Activated T-helper 2 cell treated with anti-CD3 and anti-CD28 coated beads, Interferon-gamma antibody, Interleukin-2, Interleukin-4, amounts not matched to agents 10 μg/mL and 5 μg/mL and 100 μg/mL, durations not matched to agents 14 hours and 24 hours and 36 hours (primary cell): ENCODE data around the gene GNG14. TPM values are rescaled to one million over a fixed set of nuclear protein-coding genes. Genes with fewer than 3 reads are reported as not detected.
"Not testable (repeated sequence)": the region's sequence is repeated elsewhere in the genome, so short reads cannot be mapped to it uniquely, and the experiment has no call there.

Experiments used
- DNase-seq: peaks from one replicate; pipeline ENCODE4 v3.0.0; 2021; ENCODE audit warnings: low spot score
- H3K27ac Mint-ChIP-seq: one replicate; pipeline ENCODE4 v1.8.0; 2021; ENCODE audit warnings: mixed read lengths
- H3K27me3 Mint-ChIP-seq: one replicate; pipeline ENCODE4 v1.8.0; 2021; ENCODE audit warnings: low read depth, mixed read lengths
- H3K36me3 Mint-ChIP-seq: one replicate; pipeline ENCODE4 v1.8.0; 2021; ENCODE audit warnings: low read depth, mixed read lengths
- H3K4me1 Mint-ChIP-seq: one replicate; pipeline ENCODE4 v1.8.0; 2021; ENCODE audit warnings: low read depth, mixed read lengths
- H3K4me3 Mint-ChIP-seq: one replicate; pipeline ENCODE4 v1.8.0; 2021; ENCODE audit warnings: low read depth, mild to moderate bottlenecking, moderate library complexity, mixed read lengths
- H3K9me3 Mint-ChIP-seq: one replicate; pipeline ENCODE4 v1.8.0; 2021; ENCODE audit warnings: mixed read lengths
- intact Hi-C: fragments of 100-400 bp; cut with micrococcal nuclease; formaldehyde crosslinking; loops from one replicate; pipeline ENCODE4 v1.15.1; 2023
- total RNA-seq: library from RNA; stranded (reverse); gene quantifications from 2 replicates; pipeline ENCODE4 v1.2.3, GENCODE V29; 2022

GNG14 gene
- total RNA-seq, 1 donor from 2014 or later, result not detected

DNA sequence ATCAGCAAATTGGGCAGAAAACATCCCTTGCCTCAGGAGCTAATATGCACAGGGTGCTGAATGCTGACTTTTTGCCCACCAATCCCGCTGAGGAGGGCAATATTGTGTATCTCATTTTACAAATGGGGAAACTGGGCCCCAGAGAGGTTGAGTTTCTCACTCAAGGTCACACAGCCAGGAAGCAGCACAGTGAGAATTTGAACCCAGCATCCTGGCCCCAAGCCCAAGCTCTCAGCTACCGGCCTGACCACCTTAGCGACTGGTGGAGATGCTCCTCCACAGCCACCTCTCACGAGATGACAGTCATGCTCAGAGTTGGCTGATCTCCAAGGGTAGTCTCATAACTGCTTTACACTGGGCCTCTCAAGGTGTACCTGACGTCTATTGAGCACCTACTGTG, 5.2 kb downstream of the GNG14 start:
- DNase-seq, result no peak
- H3K27me3 Mint-ChIP-seq, result no peaks in the 10 kb centered on the region
- H3K4me3 Mint-ChIP-seq, result no peak overlapping the region
- H3K4me1 Mint-ChIP-seq, result peaks cover 2% of the 10 kb centered on the region
- H3K9me3 Mint-ChIP-seq, result no peaks in the 10 kb centered on the region
- H3K27ac Mint-ChIP-seq, result no peak overlapping the region
- intact Hi-C loops, result no loop called here
- peaks cover 4% of the 10 kb centered on the region for H3K36me3 Mint-ChIP-seq

DNA sequence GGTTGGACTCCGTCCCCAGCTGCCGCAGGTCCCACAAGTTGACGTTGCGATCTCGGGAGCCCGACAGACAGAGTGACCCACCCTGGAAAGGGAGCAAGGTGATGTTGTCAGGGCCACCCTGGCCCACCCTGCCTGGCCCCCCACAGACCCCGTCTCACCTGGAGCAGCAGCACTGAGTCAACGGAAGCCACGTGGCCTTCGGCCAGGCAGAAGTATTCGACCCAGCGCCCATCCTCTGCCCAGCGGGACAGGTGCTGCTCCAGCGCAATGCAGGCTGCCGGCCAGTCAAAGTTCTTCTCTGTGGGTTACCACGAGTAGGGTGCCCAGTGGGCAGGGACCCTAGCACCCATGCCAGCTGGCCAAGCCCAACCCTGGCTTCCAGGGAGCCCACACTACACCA, 6.8 kb downstream of the GNG14 start:
- Mint-ChIP-seq H3K36me3 (peaks cover 12% of the 10 kb centered on the region), H3K4me1 (peaks cover 3% of the 10 kb centered on the region), H3K4me3 (no peak overlapping the region), H3K27ac (no peak overlapping the region), H3K27me3 (no peaks in the 10 kb centered on the region), H3K9me3 (no peaks in the 10 kb centered on the region)
- DNase-seq, result no peak
- intact Hi-C loops, result no loop called here

DNA sequence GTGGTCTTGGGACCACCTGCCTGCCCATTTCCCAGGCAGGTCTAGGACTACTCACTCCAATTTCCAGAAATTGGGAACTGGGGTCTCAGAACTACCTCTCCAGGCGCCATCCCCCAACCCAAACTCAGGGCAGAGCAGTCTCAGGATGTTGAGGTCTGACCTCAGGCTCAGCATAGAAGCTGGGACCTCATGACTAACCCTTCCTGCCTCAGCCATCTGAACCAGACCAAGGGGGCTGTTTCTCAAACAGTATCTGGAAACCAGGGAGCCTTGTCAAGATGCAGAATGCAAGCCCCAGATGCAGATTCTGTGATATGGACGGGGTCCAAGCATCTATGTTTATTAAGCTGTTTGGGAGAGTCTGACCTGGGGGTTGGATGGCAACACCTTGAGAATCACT, 7.3 kb downstream of the GNG14 start:
- H3K36me3 Mint-ChIP-seq, result peaks cover 12% of the 10 kb centered on the region

DNA sequence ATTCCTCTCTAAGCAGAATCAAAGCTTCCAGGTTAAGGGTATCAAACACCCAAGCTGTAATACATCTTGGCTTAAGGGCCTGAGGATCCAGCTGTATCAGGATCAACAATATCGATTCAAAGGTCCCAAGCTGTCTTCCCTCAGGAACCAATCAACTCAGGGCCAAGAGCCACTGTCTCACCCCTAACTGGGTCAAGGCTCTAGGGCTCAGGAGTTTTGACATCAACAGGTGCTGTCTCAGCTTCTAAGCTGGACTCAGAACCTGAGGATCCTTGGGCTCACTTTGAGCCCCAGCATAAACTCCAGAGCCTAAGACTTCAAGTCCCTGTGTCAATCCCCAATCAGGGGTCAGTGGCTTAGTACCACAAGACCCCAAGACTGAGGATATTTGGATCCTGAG, 7.7 kb downstream of the GNG14 start:
- H3K9me3 Mint-ChIP-seq, result no peaks in the 10 kb centered on the region
- H3K27me3 Mint-ChIP-seq, result no peaks in the 10 kb centered on the region
- no peak for DNase-seq
- peak overlapping the region; percentile 74 for H3K4me3 Mint-ChIP-seq
- peaks cover 3% of the 10 kb centered on the region for H3K4me1 Mint-ChIP-seq
- no peak overlapping the region for H3K27ac Mint-ChIP-seq
- intact Hi-C loops, result no loop called here
- peaks cover 12% of the 10 kb centered on the region for H3K36me3 Mint-ChIP-seq

More for the DNA sequence above, 7.3 kb downstream of the GNG14 start:
- Mint-ChIP-seq H3K27ac (no peak overlapping the region), H3K4me3 (peak overlapping the region; percentile 21), H3K4me1 (peaks cover 3% of the 10 kb centered on the region), H3K9me3 (no peaks in the 10 kb centered on the region), H3K27me3 (no peaks in the 10 kb centered on the region)
- no peak for DNase-seq
- intact Hi-C loops, result no loop called here

GRCh38 chr19:12695997-12696365, 8.2 kb downstream of the GNG14 start:
- H3K27ac Mint-ChIP-seq, result peak overlapping the region; percentile 95
- intact Hi-C loops, result loop anchor here (2.0 kb wide), 1 partner anchor 15 kb away; the partner anchor contains the start of gene DHPS
- peaks cover 16% of the 10 kb centered on the region for H3K36me3 Mint-ChIP-seq
- peak; percentile 30 for DNase-seq
- H3K4me3 Mint-ChIP-seq, result peak overlapping the region; percentile 89
- no peaks in the 10 kb centered on the region for H3K9me3 Mint-ChIP-seq
- H3K27me3 Mint-ChIP-seq, result no peaks in the 10 kb centered on the region
- H3K4me1 Mint-ChIP-seq, result peaks cover 3% of the 10 kb centered on the region

DNA sequence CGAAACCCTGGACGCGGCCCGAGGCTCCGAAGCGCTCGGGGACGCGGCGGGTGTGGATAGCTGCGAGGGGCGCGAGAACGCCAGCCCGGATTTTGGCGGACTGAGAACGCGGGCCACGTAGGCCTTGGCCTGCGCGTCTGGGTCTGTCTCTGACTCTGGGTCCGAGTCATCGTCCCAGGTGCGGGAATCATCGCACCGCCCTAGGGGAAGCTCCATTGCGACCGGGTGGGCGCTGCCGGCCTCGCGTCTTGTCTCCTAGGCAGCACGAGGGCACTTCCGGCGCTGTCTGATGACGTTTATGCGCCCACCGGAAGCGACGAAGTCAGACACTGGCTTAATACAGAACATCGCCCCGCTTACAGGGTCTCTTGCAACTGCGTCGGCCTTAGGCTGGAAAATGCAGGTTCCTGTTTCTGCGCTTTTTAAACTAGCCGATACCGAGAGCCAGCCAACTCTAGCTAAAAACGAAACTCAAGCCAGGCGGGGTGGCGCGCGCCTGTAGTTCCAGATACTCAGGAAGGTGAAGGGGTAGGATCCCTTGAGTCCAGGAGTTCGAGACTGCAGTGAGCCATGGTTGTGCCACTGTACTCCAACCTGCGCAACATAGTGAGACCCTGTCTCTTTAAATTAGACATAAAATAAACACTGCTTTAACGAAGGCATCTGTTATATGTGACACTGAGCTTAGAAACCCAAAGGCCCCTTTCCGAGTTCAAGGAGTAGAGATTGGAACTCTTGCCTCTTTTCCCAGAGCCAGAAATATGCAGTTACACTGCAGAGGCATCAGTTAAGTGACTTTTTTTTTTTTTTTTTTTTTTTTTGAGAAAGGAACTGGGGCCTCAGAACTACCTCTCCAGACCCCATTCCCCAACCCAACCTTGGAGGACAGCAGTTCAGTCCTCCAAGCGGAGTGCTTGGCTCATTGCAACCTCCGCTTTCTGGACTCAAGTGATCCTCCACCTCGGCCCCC, 8.9 kb downstream of the GNG14 start, which contains the start of gene FBXW9:
FBXW9 (minus strand) TSS at position 266 of the 970 bp plus-strand sequence; CDS start at position 216, 50 bp downstream.
- Mint-ChIP-seq H3K9me3 (no peaks in the 10 kb centered on the region), H3K4me3 (peak within 1 kb of the TSS; percentile 89), H3K4me1 (peaks cover 3% of the 10 kb centered on the region), H3K36me3 (peaks cover 22% of the 10 kb centered on the region), H3K27me3 (no peaks in the 10 kb centered on the region), H3K27ac (peak within 1 kb of the TSS; percentile 95)
- intact Hi-C loops, result loop anchor here (2.0 kb wide), 1 partner anchor 16 kb away; the partner anchor contains the start of gene DHPS
- peak; percentile 94 for DNase-seq

DNA sequence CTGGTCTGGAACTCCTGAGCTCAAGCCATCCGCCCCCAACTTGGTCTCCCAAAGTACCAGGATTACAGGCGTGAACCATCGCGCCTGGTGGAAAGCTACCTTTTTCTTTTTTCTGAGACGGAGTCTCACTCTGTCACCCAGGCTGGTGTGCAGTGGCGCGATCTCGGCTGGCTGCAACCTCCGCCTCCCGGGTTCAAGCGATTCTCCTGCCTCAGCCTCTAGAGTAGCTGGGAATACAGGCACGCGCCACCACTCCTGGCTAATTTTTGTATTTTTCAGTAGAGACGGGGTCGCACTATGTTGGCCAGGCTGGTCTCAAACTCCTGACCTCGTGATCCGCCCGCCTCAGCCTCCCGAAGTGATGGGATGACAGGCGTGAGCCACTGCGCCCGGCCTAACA, 9.6 kb downstream of the GNG14 start:
- Mint-ChIP-seq H3K4me3 (peak overlapping the region; percentile 37), H3K36me3 (peaks cover 26% of the 10 kb centered on the region)
- not testable (repeated sequence) for H3K27ac Mint-ChIP-seq, DNase-seq, H3K27me3 Mint-ChIP-seq, H3K9me3 Mint-ChIP-seq, H3K4me1 Mint-ChIP-seq
- intact Hi-C loops, result loop anchor here (2.0 kb wide), 1 partner anchor 17 kb away; the partner anchor contains the start of gene DHPS

- Mint-ChIP-seq H3K27ac (peak overlapping the region; percentile 63), H3K4me3 (peak overlapping the region; percentile 67), H3K27me3 (no peaks in the 10 kb centered on the region), H3K36me3 (peaks cover 30% of the 10 kb centered on the region), H3K4me1 (peaks cover 3% of the 10 kb centered on the region), H3K9me3 (no peaks in the 10 kb centered on the region)
- no peak for DNase-seq
- intact Hi-C loops, result no loop called here
Measured at GRCh38 chr19:12698138-12698537, 10.3 kb downstream of the GNG14 start.

GRCh38 chr19:12701596-12702282, 13.9 kb downstream of the GNG14 start:
- Mint-ChIP-seq H3K36me3 (peaks cover 56% of the 10 kb centered on the region), H3K4me3 (no peak overlapping the region)

DNA sequence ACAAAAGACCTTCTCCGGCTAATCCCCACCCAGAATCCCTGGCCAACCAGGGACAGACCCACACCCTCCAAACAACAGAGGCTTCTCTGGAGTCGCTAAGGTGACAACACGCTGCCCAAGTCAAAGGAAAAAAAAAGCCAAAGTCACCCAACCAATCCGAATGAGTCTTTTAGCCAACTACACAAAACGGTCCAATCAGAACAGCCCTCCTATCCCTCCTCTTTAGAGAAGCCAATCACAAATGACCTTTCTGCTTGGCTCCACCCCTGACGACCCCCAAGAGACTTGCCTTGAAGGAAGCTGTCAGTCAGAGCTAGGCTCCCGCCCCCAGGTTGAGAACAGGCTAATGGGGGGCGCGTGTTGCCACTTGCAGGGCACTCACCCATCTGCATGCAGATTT, 15.2 kb downstream of the GNG14 start:
- Mint-ChIP-seq H3K36me3 (peaks cover 57% of the 10 kb centered on the region), H3K4me1 (peaks cover 2% of the 10 kb centered on the region), H3K4me3 (no peak overlapping the region), H3K9me3 (no peaks in the 10 kb centered on the region), H3K27me3 (no peaks in the 10 kb centered on the region), H3K27ac (no peak overlapping the region)
- no peak for DNase-seq
- intact Hi-C loops, result no loop called here

More at GRCh38 chr19:12701596-12702282, 13.9 kb downstream of the GNG14 start:
- no peaks in the 10 kb centered on the region for H3K9me3 Mint-ChIP-seq
- peaks cover 3% of the 10 kb centered on the region for H3K4me1 Mint-ChIP-seq
- no peaks in the 10 kb centered on the region for H3K27me3 Mint-ChIP-seq
- H3K27ac Mint-ChIP-seq, result no peak overlapping the region
- intact Hi-C loops, result no loop called here
- DNase-seq, result no peak

- Mint-ChIP-seq H3K27me3 (no peaks in the 10 kb centered on the region), H3K9me3 (no peaks in the 10 kb centered on the region), H3K36me3 (peaks cover 61% of the 10 kb centered on the region), H3K4me3 (no peak overlapping the region), H3K4me1 (no peaks in the 10 kb centered on the region), H3K27ac (no peak overlapping the region)
- no peak for DNase-seq
- intact Hi-C loops, result no loop called here
Measured at GRCh38 chr19:12705169-12705568, 17.4 kb downstream of the GNG14 start.

GRCh38 chr19:12705654-12706331, 18.0 kb downstream of the GNG14 start:
- Mint-ChIP-seq H3K4me1 (no peaks in the 10 kb centered on the region), H3K9me3 (no peaks in the 10 kb centered on the region), H3K4me3 (no peak overlapping the region), H3K27ac (no peak overlapping the region), H3K36me3 (peaks cover 65% of the 10 kb centered on the region), H3K27me3 (no peaks in the 10 kb centered on the region)
- intact Hi-C loops, result no loop called here
- DNase-seq, result no peak
